HFF-Myc (cell line): ENCODE measurements around the gene RAB3IP.

Experiments used
- DNase-seq: peaks from one replicate; pipeline ENCODE4 v3.0.0-alpha.2; 2011; ENCODE audit warnings: low read depth; ENCODE audit errors: extremely low read depth
- H3K4me3 ChIP-seq: replicated peaks from 2 replicates; pipeline ENCODE4 v1.5.1; 2011; ENCODE audit warnings: low read depth, mild to moderate bottlenecking, control low read depth, low read length
- TF ChIP-seq, protein P1 (sequence below): IDR thresholded peaks from 2 replicates; pipeline ENCODE4 v1.5.1; 2012; ENCODE audit warnings: mild to moderate bottlenecking, low read depth, low read length, control low read depth; ENCODE audit errors: missing control alignments

The RAB3IP gene

DNA sequence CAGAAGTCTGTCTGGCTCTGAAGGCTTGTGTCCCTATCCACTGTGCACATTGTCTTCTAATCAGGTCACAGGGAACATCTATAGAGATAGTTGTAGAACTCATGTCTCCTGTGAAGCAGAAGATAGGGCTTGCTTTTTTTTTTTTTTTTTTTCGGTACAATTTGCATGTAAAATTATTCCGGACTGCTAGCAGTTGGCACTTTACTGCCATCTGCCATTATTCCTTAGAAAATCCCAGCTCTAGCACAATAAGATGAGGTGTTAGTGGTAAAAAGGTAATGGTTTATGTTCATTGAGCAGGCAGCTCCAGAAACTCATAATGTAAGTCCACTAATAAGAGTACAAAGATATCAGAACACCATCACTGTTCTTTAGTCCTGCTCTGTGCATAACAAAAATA, 95.0 kb downstream of the RAB3IP start:
- no peak for DNase-seq
- TF ChIP-seq, protein P1, sequence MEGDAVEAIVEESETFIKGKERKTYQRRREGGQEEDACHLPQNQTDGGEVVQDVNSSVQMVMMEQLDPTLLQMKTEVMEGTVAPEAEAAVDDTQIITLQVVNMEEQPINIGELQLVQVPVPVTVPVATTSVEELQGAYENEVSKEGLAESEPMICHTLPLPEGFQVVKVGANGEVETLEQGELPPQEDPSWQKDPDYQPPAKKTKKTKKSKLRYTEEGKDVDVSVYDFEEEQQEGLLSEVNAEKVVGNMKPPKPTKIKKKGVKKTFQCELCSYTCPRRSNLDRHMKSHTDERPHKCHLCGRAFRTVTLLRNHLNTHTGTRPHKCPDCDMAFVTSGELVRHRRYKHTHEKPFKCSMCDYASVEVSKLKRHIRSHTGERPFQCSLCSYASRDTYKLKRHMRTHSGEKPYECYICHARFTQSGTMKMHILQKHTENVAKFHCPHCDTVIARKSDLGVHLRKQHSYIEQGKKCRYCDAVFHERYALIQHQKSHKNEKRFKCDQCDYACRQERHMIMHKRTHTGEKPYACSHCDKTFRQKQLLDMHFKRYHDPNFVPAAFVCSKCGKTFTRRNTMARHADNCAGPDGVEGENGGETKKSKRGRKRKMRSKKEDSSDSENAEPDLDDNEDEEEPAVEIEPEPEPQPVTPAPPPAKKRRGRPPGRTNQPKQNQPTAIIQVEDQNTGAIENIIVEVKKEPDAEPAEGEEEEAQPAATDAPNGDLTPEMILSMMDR = no peak

DNA sequence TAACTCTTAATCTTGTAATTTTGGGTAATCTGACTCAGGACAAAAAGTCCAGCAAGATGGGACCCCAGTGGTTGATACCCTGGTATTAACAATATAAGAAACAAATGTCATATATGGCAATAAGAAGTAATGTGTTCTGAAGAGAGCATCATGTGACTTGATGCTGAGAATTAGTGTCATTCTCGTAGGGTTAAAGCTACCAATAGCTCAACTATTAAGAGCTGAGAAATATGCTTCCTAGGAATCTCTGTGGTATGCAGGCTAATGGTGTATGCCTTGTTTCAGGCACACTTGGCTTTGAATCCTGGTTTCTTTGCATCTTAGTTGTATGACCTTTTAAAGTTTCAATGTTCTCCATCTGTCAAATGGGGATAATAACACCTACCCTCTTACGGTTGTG, 95.5 kb downstream of the RAB3IP start:
- DNase-seq = no peak

More for the DNA sequence above, 95.0 kb downstream of the RAB3IP start:
- H3K4me3 ChIP-seq = no peak overlapping the region

GRCh38 chr12:69834576-69834975, 95.9 kb downstream of the RAB3IP start:
- H3K4me3 ChIP-seq = no peak overlapping the region
- TF ChIP-seq, protein P1 = no peak
- no peak for DNase-seq

More for the DNA sequence above, 95.5 kb downstream of the RAB3IP start:
- no peak overlapping the region for H3K4me3 ChIP-seq
- TF ChIP-seq, protein P1 = no peak

- TF ChIP-seq, protein P1 = no peak
- DNase-seq = no peak
- H3K4me3 ChIP-seq = no peak overlapping the region
Measured at GRCh38 chr12:69835081-69835480, 96.4 kb downstream of the RAB3IP start.

- DNase-seq = no peak
- H3K4me3 ChIP-seq = no peak overlapping the region
- TF ChIP-seq, protein P1 = no peak
Measured at GRCh38 chr12:69836015-69836414, 97.4 kb downstream of the RAB3IP start.

- H3K4me3 ChIP-seq = no peak overlapping the region
- no peak for DNase-seq
- TF ChIP-seq, protein P1 = no peak
Measured at GRCh38 chr12:69837191-69837590, 98.5 kb downstream of the RAB3IP start.

DNA sequence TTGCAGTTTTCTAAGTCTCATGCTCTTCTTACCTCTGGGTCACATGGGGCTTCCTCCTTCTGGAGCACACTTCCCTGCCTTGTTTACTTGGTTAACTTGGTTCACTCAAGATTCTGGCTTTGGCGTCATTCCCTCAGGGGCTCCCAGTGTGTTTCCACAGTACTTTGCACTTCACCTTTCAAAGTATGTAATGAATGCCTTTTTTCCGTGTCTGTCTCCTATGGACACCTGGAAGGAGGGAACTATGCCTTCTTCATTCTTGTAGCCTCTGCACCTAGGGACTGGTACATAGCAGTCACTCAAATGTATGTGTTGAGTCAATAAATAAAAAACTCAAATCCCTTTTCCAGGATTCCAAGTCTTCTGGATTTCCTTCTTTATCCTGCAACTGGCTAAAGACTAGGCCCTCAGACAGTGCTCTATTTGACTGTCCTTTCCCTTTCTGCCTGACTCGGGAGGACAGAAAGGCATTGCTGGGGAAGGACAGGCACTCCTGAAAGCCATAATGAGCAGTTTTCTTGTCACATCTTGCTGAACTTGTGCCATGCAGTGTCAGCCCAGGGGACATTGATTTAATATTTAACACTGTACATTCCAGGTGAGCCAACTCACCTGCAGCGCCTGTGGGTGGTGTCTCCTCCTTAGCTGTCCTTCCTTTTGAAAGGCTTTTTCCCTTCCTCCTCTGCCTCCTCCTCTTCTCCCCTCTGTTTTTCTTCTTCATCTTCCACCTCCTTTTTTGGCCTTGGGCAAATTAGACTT, 99.2 kb downstream of the RAB3IP start:
- DNase-seq = no peak
- H3K4me3 ChIP-seq = no peak overlapping the region
- TF ChIP-seq, protein P1 = no peak
